Measurements from ENCODE around the gene TUBA8. TPM values are rescaled to one million over a fixed set of nuclear protein-coding genes. Genes with fewer than 3 reads are reported as not detected.
A peak's percentile ranks its signal among the peaks of the same experiment; 100 is the strongest.

TUBA8 gene
- total and polyA plus RNA-seq, 2 experiments from 2014 or later, result 0.32 TPM; not detected in 1

- H3K4me3 ChIP-seq, result no peak overlapping the region
- peaks cover 15% of the 10 kb centered on the region for H3K4me1 ChIP-seq (ENCODE audit: insufficient read depth)
- H4K20me1 ChIP-seq (ENCODE audit: insufficient read depth), result no peaks in the 10 kb centered on the region
- TF ChIP-seq EZH2phosphoT487 (IDR thresholded peaks at IDR 0.05; ENCODE audit: insufficient read depth, low read depth) (no peak), EZH2 (IDR thresholded peaks at IDR 0.05; ENCODE audit: insufficient read depth, poor library complexity, severe bottlenecking) (no peak)
- H3K9ac ChIP-seq, result no peak overlapping the region
- peaks cover 4% of the 10 kb centered on the region; the same call in 1 of the 2 replicates for H3K36me3 ChIP-seq (ENCODE audit: low read depth)
- no peak overlapping the region for H3K27ac ChIP-seq
- peaks cover 23% of the 10 kb centered on the region for H3F3A ChIP-seq (ENCODE audit: insufficient read depth)
- H3K9me2 ChIP-seq (ENCODE audit: insufficient read depth), result no peaks in the 10 kb centered on the region
- no peak overlapping the region for H2AFZ ChIP-seq
- H3K4me2 ChIP-seq (ENCODE audit: unreplicated experiment), result no peak overlapping the region
- in situ Hi-C loops (cut with MboI), result no loop called here
- DNase-seq, result no peak
- WGBS, 2 experiments (ENCODE audit: low coverage in 1 of 2, low lambda C conversion rate in 2 of 2, missing lambda C conversion rate in 2 of 2), result 96 to 99% methylated on average over 8 of the region's 8 CpGs
- H3K79me2 ChIP-seq (ENCODE audit: insufficient read depth), result no peaks in the 10 kb centered on the region
- no peaks in the 10 kb centered on the region for H3K27me3 ChIP-seq (replicated peaks; ENCODE audit: insufficient read depth)
- no peaks in the 10 kb centered on the region for H3K9me3 ChIP-seq (ENCODE audit: low read depth)
Observed at GRCh38 chr22:18090286-18090685, 20.3 kb upstream of the TUBA8 start.

GRCh38 chr22:18091478-18091877 lies 19.1 kb upstream of the TUBA8 start:
- Histone ChIP-seq H4K20me1 (ENCODE audit: insufficient read depth) (no peaks in the 10 kb centered on the region), H3K36me3 (ENCODE audit: low read depth) (no peaks in the 10 kb centered on the region), H2AFZ (peak overlapping the region; percentile 74), H3K9ac (peak overlapping the region; percentile 84), H3K9me3 (ENCODE audit: low read depth) (no peaks in the 10 kb centered on the region), H3F3A (ENCODE audit: insufficient read depth) (peaks cover 23% of the 10 kb centered on the region), H3K4me2 (ENCODE audit: unreplicated experiment) (peak overlapping the region; percentile 83), H3K27ac (peak overlapping the region; percentile 95), H3K9me2 (ENCODE audit: insufficient read depth) (no peaks in the 10 kb centered on the region), H3K4me3 (peak overlapping the region; percentile 63), H3K79me2 (ENCODE audit: insufficient read depth) (no peaks in the 10 kb centered on the region), H3K27me3 (replicated peaks; ENCODE audit: insufficient read depth) (no peaks in the 10 kb centered on the region), H3K4me1 (ENCODE audit: insufficient read depth) (peaks cover 15% of the 10 kb centered on the region)
- peak; percentile 58 for DNase-seq
- in situ Hi-C loops (cut with MboI), result no loop called here
- TF ChIP-seq EZH2phosphoT487 (IDR thresholded peaks at IDR 0.05; ENCODE audit: insufficient read depth, low read depth) (no peak), EZH2 (IDR thresholded peaks at IDR 0.05; ENCODE audit: insufficient read depth, poor library complexity, severe bottlenecking) (no peak)
- WGBS, 2 experiments (ENCODE audit: low coverage in 1 of 2, low lambda C conversion rate in 2 of 2, missing lambda C conversion rate in 2 of 2), result 33 to 36% methylated on average over 7 of the region's 7 CpGs

DNA sequence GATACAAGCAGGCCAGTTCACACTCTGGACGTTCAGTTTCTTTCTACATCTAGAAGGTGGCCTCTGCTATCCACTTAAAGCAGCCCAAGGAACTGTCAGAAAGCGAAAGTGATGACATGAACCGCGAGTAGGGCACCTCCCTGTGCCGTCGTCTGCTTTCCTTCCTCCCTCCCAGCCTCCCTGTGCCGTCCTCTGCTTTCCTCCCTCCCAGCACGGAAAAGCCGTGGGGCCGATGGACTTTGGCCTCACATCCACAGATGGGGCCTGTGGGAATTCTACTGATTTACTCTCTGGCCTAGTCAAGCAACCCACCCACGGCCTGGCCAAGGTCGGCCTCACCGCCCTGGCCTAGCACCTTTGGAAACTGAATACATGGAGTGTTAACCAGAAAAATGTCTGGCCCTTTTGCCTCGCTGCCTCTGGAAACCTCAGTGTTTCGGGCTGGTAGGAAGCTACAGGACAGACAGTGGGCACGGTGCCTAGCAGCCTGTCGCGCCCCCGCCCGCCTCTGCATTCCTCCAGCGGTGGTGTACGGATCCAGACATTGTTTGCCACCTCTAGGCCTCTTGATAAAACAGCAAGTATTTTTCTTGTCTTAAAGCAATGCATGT lies 18.6 kb upstream of the TUBA8 start:
- Histone ChIP-seq H3K79me2 (ENCODE audit: insufficient read depth) (no peaks in the 10 kb centered on the region), H4K20me1 (ENCODE audit: insufficient read depth) (no peaks in the 10 kb centered on the region), H3F3A (ENCODE audit: insufficient read depth) (peaks cover 23% of the 10 kb centered on the region), H3K9me2 (ENCODE audit: insufficient read depth) (no peaks in the 10 kb centered on the region), H3K27me3 (replicated peaks; ENCODE audit: insufficient read depth) (no peaks in the 10 kb centered on the region), H3K36me3 (ENCODE audit: low read depth) (no peaks in the 10 kb centered on the region), H3K4me3 (peak overlapping the region; percentile 63), H3K4me2 (ENCODE audit: unreplicated experiment) (peak overlapping the region; percentile 83), H3K9me3 (ENCODE audit: low read depth) (no peaks in the 10 kb centered on the region), H3K9ac (peak overlapping the region; percentile 84), H3K27ac (peak overlapping the region; percentile 95), H2AFZ (peak overlapping the region; percentile 74), H3K4me1 (ENCODE audit: insufficient read depth) (peaks cover 15% of the 10 kb centered on the region)
- in situ Hi-C loops (cut with MboI), result no loop called here
- TF ChIP-seq EZH2phosphoT487 (IDR thresholded peaks at IDR 0.05; ENCODE audit: insufficient read depth, low read depth) (no peak), EZH2 (IDR thresholded peaks at IDR 0.05; ENCODE audit: insufficient read depth, poor library complexity, severe bottlenecking) (no peak)
- DNase-seq, result peak; percentile 92
- WGBS, 2 experiments (ENCODE audit: low coverage in 1 of 2, low lambda C conversion rate in 2 of 2, missing lambda C conversion rate in 2 of 2), result 2 to 5% methylated on average over 22 of the region's 22 CpGs

GRCh38 chr22:18093661-18094060 lies 16.9 kb upstream of the TUBA8 start:
- no peak overlapping the region for H3K4me2 ChIP-seq (ENCODE audit: unreplicated experiment)
- H2AFZ ChIP-seq, result no peak overlapping the region
- TF ChIP-seq EZH2phosphoT487 (IDR thresholded peaks at IDR 0.05; ENCODE audit: insufficient read depth, low read depth) (no peak), EZH2 (IDR thresholded peaks at IDR 0.05; ENCODE audit: insufficient read depth, poor library complexity, severe bottlenecking) (no peak)
- no peaks in the 10 kb centered on the region for H3K9me3 ChIP-seq (ENCODE audit: low read depth)
- H3K36me3 ChIP-seq (ENCODE audit: low read depth), result no peaks in the 10 kb centered on the region
- H3K9ac ChIP-seq, result no peak overlapping the region
- in situ Hi-C loops (cut with MboI), result no loop called here
- peaks cover 15% of the 10 kb centered on the region for H3K4me1 ChIP-seq (ENCODE audit: insufficient read depth)
- no peaks in the 10 kb centered on the region for H3K79me2 ChIP-seq (ENCODE audit: insufficient read depth)
- H3K27me3 ChIP-seq (replicated peaks; ENCODE audit: insufficient read depth), result no peaks in the 10 kb centered on the region
- H3K4me3 ChIP-seq, result no peak overlapping the region
- no peaks in the 10 kb centered on the region for H3K9me2 ChIP-seq (ENCODE audit: insufficient read depth)
- DNase-seq, result no peak
- H3F3A ChIP-seq (ENCODE audit: insufficient read depth), result peaks cover 23% of the 10 kb centered on the region
- H3K27ac ChIP-seq, result no peak overlapping the region
- no peaks in the 10 kb centered on the region for H4K20me1 ChIP-seq (ENCODE audit: insufficient read depth)
- WGBS, 2 experiments (ENCODE audit: low coverage in 1 of 2, low lambda C conversion rate in 2 of 2, missing lambda C conversion rate in 2 of 2), result 93 to 94% methylated on average over 6 of the region's 6 CpGs

Measured in GM23248 (cell line).